Stimulated activated CD8-positive, alpha-beta memory T cell treated with anti-CD3 and anti-CD28 coated beads, Interleukin-15, amount 100 ng/mL, for 1 hour (primary cell): ENCODE results near the gene WNT3A.

Source experiments
- DNase-seq: peaks from one replicate; pipeline ENCODE4 v3.0.0-alpha.2; 2020; ENCODE audit warnings: low read depth

Gene WNT3A

GRCh38 chr1:227999056-227999930 lies 7.5 kb upstream of the WNT3A start:
- DNase-seq, result peak; percentile 36

GRCh38 chr1:228000416-228000815 lies 6.4 kb upstream of the WNT3A start:
- no peak for DNase-seq

GRCh38 chr1:228000836-228001563 lies 5.8 kb upstream of the WNT3A start:
- DNase-seq, result no peak

GRCh38 chr1:228001738-228002535 lies 4.9 kb upstream of the WNT3A start:
- DNase-seq, result no peak

- no peak for DNase-seq
Observed at GRCh38 chr1:228002792-228003191, 4.0 kb upstream of the WNT3A start.

GRCh38 chr1:228003461-228004330 lies 3.1 kb upstream of the WNT3A start:
- DNase-seq, result no peak

- no peak for DNase-seq
Observed at GRCh38 chr1:228004331-228004855, 2.4 kb upstream of the WNT3A start.

- DNase-seq, result no peak
Observed at GRCh38 chr1:228004856-228005462, 1.8 kb upstream of the WNT3A start.

- no peak for DNase-seq
Observed at GRCh38 chr1:228005511-228006033, 1.2 kb upstream of the WNT3A start.

- no peak for DNase-seq
Observed at GRCh38 chr1:228006034-228006785, 588 bp upstream of the WNT3A start.

- DNase-seq, result no peak
Observed at GRCh38 chr1:228007049-228007800, 427 bp downstream of the WNT3A start.

GRCh38 chr1:228007801-228008341 lies 1.1 kb downstream of the WNT3A start:
- DNase-seq, result no peak

GRCh38 chr1:228008391-228009115 lies 1.8 kb downstream of the WNT3A start:
- DNase-seq, result no peak

- DNase-seq, result no peak
Observed at GRCh38 chr1:228009116-228009827, 2.5 kb downstream of the WNT3A start.

- DNase-seq, result no peak
Observed at GRCh38 chr1:228009828-228010775, 3.3 kb downstream of the WNT3A start.

GRCh38 chr1:228010921-228011320 lies 4.1 kb downstream of the WNT3A start:
- DNase-seq, result no peak
